Astrocyte of the spinal cord (primary cell): ENCODE results near the gene SIAH2.

Source experiments
- DNase-seq: peaks from one replicate; pipeline ENCODE4 v3.0.0; 2011; ENCODE audit warnings: low read depth, low spot score
- H3K4me3 ChIP-seq: 2 replicates; pipeline ENCODE4 v1.5.1; 2011; ENCODE audit warnings: low read depth, mild to moderate bottlenecking, low read length, moderate library complexity
- in situ Hi-C: cut with HindIII; loops from 2 replicates; pipeline ENCODE4 v1.10.0; 2017; ENCODE audit warnings: low sequenced_read_pairs
- TF ChIP-seq, protein P1 (sequence below): IDR thresholded peaks from 2 replicates; pipeline ENCODE4 v1.5.1; 2012; ENCODE audit warnings: low read depth, mild to moderate bottlenecking, low read length, inconsistent platforms

Gene SIAH2

DNA sequence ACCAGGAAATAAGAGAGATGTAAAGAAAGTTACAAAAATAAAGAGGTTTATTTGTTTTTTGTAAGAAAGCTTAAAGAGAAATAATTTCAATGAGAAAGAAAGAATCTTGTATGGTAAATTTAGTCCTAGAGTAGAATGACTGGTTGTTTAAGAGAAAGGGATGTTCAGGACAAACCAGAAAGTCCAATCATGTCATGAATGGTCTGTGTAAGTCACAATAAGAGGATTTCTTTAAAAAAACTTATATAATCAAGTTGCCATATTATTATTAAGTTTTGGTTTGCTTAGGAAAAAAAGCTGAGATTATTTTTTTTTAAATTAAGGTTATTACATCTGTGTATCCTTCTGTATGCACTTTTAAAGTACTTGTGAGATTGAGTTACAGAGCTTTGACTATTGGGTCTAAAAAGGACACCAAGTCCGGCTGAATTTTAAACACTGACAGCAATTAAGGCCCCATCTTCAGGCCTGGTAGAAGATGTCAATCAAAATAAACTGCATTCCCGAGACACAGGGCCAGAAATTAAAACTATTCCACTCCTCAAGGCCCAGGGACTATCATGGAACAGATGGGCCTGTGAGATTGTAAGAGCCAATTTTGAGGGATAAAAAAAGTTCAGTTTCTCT is 71.4 kb downstream of the SIAH2 start:
- in situ Hi-C loops: no loop called here
- TF ChIP-seq, protein P1, sequence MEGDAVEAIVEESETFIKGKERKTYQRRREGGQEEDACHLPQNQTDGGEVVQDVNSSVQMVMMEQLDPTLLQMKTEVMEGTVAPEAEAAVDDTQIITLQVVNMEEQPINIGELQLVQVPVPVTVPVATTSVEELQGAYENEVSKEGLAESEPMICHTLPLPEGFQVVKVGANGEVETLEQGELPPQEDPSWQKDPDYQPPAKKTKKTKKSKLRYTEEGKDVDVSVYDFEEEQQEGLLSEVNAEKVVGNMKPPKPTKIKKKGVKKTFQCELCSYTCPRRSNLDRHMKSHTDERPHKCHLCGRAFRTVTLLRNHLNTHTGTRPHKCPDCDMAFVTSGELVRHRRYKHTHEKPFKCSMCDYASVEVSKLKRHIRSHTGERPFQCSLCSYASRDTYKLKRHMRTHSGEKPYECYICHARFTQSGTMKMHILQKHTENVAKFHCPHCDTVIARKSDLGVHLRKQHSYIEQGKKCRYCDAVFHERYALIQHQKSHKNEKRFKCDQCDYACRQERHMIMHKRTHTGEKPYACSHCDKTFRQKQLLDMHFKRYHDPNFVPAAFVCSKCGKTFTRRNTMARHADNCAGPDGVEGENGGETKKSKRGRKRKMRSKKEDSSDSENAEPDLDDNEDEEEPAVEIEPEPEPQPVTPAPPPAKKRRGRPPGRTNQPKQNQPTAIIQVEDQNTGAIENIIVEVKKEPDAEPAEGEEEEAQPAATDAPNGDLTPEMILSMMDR: no peak
- DNase-seq: no peak
- H3K4me3 ChIP-seq: no peak overlapping the region
